Pancreas (tissue), 10 donors: ENCODE measurements around the gene NDUFS4. TPM values are rescaled to one million over a fixed set of nuclear protein-coding genes. Genes with fewer than 3 reads are reported as not detected.

Experiments
- ATAC-seq, 4 donors: fragments of 200-7000 bp; cut with Tn5 transposase; one replicate each; pipeline versions ENCODE4 v1.8.0 to v1.9.1; 2020; ENCODE audit warnings: mild to moderate bottlenecking in 4 of 4, moderate library complexity in 4 of 4
- DNase-seq, 6 donors: peaks; one replicate each; pipeline ENCODE4 v3.0.0-alpha.2; 2020
- FAIRE-seq: peaks from 2 replicates; lab custom pipeline; 2012; peaks lifted over from hg19 to GRCh38; lab: Jason Lieb, UNC
- H3K27ac ChIP-seq, 4 donors: fragments of 200-600 bp; sonication (generic); 1 replicate in 3 of 4; 2 replicates in 1 of 4; pipeline versions ENCODE4 v1.5.0 to v1.8.0; 2020
- H3K27me3 ChIP-seq, 4 donors: fragments of 200-600 bp; one replicate each; pipeline ENCODE4 v1.8.0; 2021
- H3K36me3 ChIP-seq, 3 donors: fragments of 200-600 bp; sonication (generic) in 1 of 3; one replicate each; pipeline versions ENCODE4 v1.5.0 to v1.8.0; 2020 to 2021
- H3K4me1 ChIP-seq, 3 donors: fragments of 200-600 bp; one replicate each; pipeline ENCODE4 v1.8.0; 2021
- H3K4me3 ChIP-seq, 4 donors: fragments of 200-600 bp; sonication (generic) in 2 of 4; one replicate each; pipeline versions ENCODE4 v1.5.0 to v1.8.0; 2020 to 2021
- H3K9me3 ChIP-seq, 4 donors: fragments of 200-600 bp; one replicate each; pipeline ENCODE4 v1.8.0; 2021
- WGBS, 2 donors: extraction: QIAGEN DNeasy Blood & Tissue Kit; methylation state at CpG; one replicate each; pipeline ENCODE4 v1.1.7; 2013; 5-methylcytosine and 5-hydroxymethylcytosine counted together
- intact Hi-C, 3 donors: fragments of 100-400 bp; cut with DNase I; formaldehyde crosslinking; loops; one replicate each; pipeline versions ENCODE4 v1.11.1 to v1.14.2; 2022
- polyA plus RNA-seq, 2 donors: library from polyadenylated mRNA; stranded (reverse); fragments of 200-250 nt; gene quantifications; one replicate each; pipeline ENCODE4 v1.2.3, GENCODE V29; 2013
- total RNA-seq, 6 donors: library from RNA; stranded (reverse); fragmentation: NEBNext Ultra II Directional in 4 of 6; extraction: Animal tissue kit (Norgen Biotek cat#: 25700) in 4 of 6; gene quantifications; one replicate each; pipeline versions ENCODE4 v1.2.1 to v1.2.4, GENCODE V29; 2021 to 2023
- TF ChIP-seq, protein P1 (sequence below), 4 donors: fragments of 200-600 bp; sonication (generic) in 3 of 4; IDR thresholded peaks; one replicate each; pipeline versions ENCODE4 v1.5.0 to v1.8.0; 2021; ENCODE audit warnings: antibody characterized with exemption in 4 of 4
- donor health status: healthy with polysubstance abuse.
- donor health status: DM: no; HTN: no; CAD: no; lungs with moderate emphysema.
- donor health status: DM: no; HTN: no; CAD: no.
- donor health status: control.
- donor health status: control.
- donor health status: Bipolar disorder and iron deficiency.
- donor health status: DM: yes; HTN: yes; CAD: no.
- donor health status: DM: no; HTN: no; CAD: no.
- donor health status: DM: no; HTN: no; CAD: no.
- donor health status: DM: yes; HTN: yes; CAD: no.

Gene NDUFS4
- total and polyA plus RNA-seq, 8 donors, result 17.8 to 45.4 (median 22.3) TPM

DNA sequence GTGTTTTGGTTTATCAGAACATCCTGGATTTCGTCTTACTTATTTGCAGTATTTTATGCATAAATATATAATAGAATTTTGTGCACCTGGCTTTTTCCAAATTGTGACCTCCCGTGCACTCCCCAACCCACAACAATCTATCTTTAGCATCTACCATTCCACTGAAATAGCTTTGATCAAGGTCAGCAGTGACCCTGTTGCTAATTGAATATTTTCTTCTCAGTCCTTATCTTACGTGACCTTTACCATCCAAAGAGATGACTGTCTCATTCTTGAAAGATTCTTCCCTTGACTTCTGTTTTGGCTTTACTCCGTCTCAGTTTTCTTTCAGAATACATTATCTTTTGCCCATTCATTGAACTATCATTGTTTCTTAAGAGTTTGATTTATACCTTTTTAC lies 18.4 kb downstream of the NDUFS4 start:
- H3K4me1 ChIP-seq, result peaks cover 0 to 14% (median 0%) of the 10 kb centered on the region in 3 donors
- 91 to 97% methylated on average over 4 of the region's 4 CpGs for WGBS, 2 donors
- intact Hi-C loops, result no loop called here
- H3K9me3 ChIP-seq, result no peaks in the 10 kb centered on the region
- DNase-seq (no peak), ATAC-seq (no peak), FAIRE-seq (no peak)
- H3K27me3 ChIP-seq, result no peaks in the 10 kb centered on the region
- no peaks in the 10 kb centered on the region for H3K36me3 ChIP-seq
- TF ChIP-seq, protein P1, sequence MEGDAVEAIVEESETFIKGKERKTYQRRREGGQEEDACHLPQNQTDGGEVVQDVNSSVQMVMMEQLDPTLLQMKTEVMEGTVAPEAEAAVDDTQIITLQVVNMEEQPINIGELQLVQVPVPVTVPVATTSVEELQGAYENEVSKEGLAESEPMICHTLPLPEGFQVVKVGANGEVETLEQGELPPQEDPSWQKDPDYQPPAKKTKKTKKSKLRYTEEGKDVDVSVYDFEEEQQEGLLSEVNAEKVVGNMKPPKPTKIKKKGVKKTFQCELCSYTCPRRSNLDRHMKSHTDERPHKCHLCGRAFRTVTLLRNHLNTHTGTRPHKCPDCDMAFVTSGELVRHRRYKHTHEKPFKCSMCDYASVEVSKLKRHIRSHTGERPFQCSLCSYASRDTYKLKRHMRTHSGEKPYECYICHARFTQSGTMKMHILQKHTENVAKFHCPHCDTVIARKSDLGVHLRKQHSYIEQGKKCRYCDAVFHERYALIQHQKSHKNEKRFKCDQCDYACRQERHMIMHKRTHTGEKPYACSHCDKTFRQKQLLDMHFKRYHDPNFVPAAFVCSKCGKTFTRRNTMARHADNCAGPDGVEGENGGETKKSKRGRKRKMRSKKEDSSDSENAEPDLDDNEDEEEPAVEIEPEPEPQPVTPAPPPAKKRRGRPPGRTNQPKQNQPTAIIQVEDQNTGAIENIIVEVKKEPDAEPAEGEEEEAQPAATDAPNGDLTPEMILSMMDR (IDR thresholded peaks at IDR 0.05), result no peak
- no peak overlapping the region for H3K27ac ChIP-seq
- H3K4me3 ChIP-seq, result no peak overlapping the region

DNA sequence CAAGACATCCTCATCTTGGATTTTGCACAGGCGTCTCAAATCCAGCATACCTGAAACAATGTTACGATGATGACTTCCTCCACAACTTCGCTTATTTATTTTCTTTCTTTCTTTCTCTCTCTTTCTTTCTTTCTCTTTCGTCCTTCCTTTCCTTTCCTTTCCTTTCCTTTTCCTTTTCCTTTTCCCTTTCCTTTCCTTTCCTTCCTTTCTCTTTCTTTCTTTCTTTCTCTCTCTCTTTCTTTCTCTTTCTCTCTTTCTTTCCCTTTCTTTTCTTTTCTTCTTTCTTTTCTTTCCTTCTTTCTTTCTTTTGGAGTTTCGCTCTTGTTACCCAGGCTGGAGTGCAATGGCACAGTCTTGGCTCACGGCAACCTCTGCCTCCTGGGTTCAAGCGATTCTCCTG lies 20.1 kb downstream of the NDUFS4 start:
- intact Hi-C loops, result no loop called here
- ATAC-seq (no peak), FAIRE-seq (no peak), DNase-seq (no peak)
- Histone ChIP-seq H3K27me3 (no peaks in the 10 kb centered on the region), H3K36me3 (no peaks in the 10 kb centered on the region), H3K9me3 (no peaks in the 10 kb centered on the region), H3K4me1 (peaks cover 0 to 14% (median 0%) of the 10 kb centered on the region in 3 donors), H3K4me3 (no peak overlapping the region), H3K27ac (no peak overlapping the region)
- TF ChIP-seq, protein P1 (IDR thresholded peaks at IDR 0.05), result no peak
- WGBS, 2 donors, result 95 to 96% methylated on average over 7 of the region's 7 CpGs

- ATAC-seq, result no peak
- Histone ChIP-seq H3K4me3 (no peak overlapping the region), H3K4me1 (peaks cover 0 to 3% (median 0%) of the 10 kb centered on the region in 3 donors), H3K27ac (no peak overlapping the region), H3K9me3 (no peaks in the 10 kb centered on the region), H3K27me3 (no peaks in the 10 kb centered on the region), H3K36me3 (no peaks in the 10 kb centered on the region)
- DNase-seq, result no peak
- TF ChIP-seq, protein P1 (IDR thresholded peaks at IDR 0.05), result no peak
- FAIRE-seq, result no peak
- 51 to 69% methylated on average over 4 of the region's 4 CpGs for WGBS, 2 donors
- intact Hi-C loops, result no loop called here
Observed at GRCh38 chr5:53582225-53582624, 21.8 kb downstream of the NDUFS4 start.

DNA sequence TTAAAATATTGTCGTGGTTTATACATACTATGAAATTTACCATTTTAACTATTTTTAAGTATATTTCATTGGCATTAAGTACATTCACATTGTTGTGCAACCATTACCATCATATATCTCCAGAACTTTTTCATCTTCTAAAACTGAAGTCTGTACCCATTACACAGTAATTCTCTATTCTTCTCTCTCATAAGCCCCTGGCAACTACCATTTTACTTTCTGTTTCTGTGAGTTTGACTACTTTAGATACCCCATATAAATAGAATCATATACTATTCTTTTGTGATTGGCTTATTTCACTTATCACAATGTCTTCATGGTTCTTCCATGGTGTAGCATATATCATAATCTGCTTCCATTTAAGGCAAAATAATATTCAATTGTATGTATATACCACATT lies 30.3 kb downstream of the NDUFS4 start:
- FAIRE-seq (no peak), ATAC-seq (no peak), DNase-seq (no peak)
- 92 to 97% methylated on average over 1 of the region's 1 CpG for WGBS, 2 donors
- intact Hi-C loops, result no loop called here
- Histone ChIP-seq H3K4me3 (no peak overlapping the region), H3K9me3 (no peaks in the 10 kb centered on the region), H3K27ac (no peak overlapping the region), H3K4me1 (peaks cover 0 to 14% (median 12%) of the 10 kb centered on the region in 3 donors), H3K27me3 (no peaks in the 10 kb centered on the region), H3K36me3 (no peaks in the 10 kb centered on the region)
- TF ChIP-seq, protein P1 (IDR thresholded peaks at IDR 0.05), result no peak

DNA sequence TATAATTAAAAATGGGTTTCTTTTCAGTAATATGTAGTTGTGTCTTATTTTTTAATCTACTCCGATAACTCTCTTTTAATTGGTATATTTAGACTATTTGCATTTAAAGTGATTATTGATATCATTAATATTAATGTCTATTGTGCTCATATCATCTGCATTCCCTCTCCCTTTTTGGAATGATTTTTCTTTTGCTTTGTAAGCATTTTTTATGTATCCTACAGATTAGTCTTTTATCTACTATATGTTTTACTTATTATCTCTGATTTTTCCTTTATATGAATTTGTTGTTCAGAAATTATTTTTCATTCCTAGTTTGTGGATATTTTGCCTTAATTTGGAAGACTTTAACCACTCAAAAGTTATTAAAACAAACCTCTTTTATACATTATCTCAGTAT lies 34.0 kb downstream of the NDUFS4 start:
- Histone ChIP-seq H3K9me3 (no peaks in the 10 kb centered on the region), H3K27me3 (no peaks in the 10 kb centered on the region), H3K36me3 (no peaks in the 10 kb centered on the region), H3K4me3 (no peak overlapping the region), H3K27ac (no peak overlapping the region), H3K4me1 (peaks cover 0 to 14% (median 12%) of the 10 kb centered on the region in 3 donors)
- no peak for DNase-seq
- peak; percentile 54 for FAIRE-seq
- intact Hi-C loops, result no loop called here
- ATAC-seq, result no peak
- WGBS, 2 donors, result 97 to 98% methylated on average over 1 of the region's 1 CpG
- TF ChIP-seq, protein P1 (IDR thresholded peaks at IDR 0.05), result no peak
